PC-9 (cell line): ENCODE measurements around the gene B4GALNT2. TPM values are rescaled to one million over a fixed set of nuclear protein-coding genes. Genes with fewer than 3 reads are reported as not detected.

Source experiments
- BruUV-seq: library from RNA; stranded (reverse); fragments of 400-500 nt; replicated peaks from 2 replicates; lab custom pipeline; 2021; lab: Mats Ljungman, UMichigan
- CTCF ChIA-PET: fragments of 300-600 bp; sonication (Branson Sonifier 250); formaldehyde crosslinking; loops from one replicate; lab custom pipeline; 2022; ENCODE audit warnings: antibody characterized with exemption; lab: Charles Lee
- POLR2A ChIA-PET: fragments of 300-600 bp; sonication (Branson Sonifier 250); formaldehyde crosslinking; loops from one replicate; lab custom pipeline; 2022; ENCODE audit warnings: antibody characterized with exemption; ENCODE audit not compliant: unreplicated experiment; lab: Charles Lee
- DNase-seq, 2 experiments: peaks; one replicate each; pipeline versions ENCODE4 v3.0.0 to v3.0.0-alpha.2; 2015 to 2022; ENCODE audit warnings: mixed read lengths in 1 of 2
- H2AFZ ChIP-seq: fragments of 200-600 bp; sonication (generic); 2 replicates; pipeline ENCODE4 v1.8.1; 2017; ENCODE audit warnings: antibody characterized with exemption
- H3F3A ChIP-seq: fragments of 200-600 bp; sonication (generic); 2 replicates; pipeline ENCODE4 v1.8.1; 2017; ENCODE audit warnings: antibody characterized with exemption, mild to moderate bottlenecking, low read depth; ENCODE audit not compliant: insufficient read depth
- H3K27ac ChIP-seq: fragments of 200-600 bp; sonication (generic); 2 replicates; pipeline ENCODE4 v1.6.1; 2016; ENCODE audit warnings: mixed run types
- H3K27me3 ChIP-seq: fragments of 200-600 bp; sonication (generic); 2 replicates; pipeline ENCODE4 v1.6.1; 2016; ENCODE audit warnings: low read depth, mixed run types; ENCODE audit not compliant: insufficient read depth
- H3K36me3 ChIP-seq: fragments of 200-600 bp; sonication (generic); 2 replicates; pipeline ENCODE4 v1.6.1; 2016; ENCODE audit warnings: low read depth, mixed run types
- H3K4me1 ChIP-seq: fragments of 200-600 bp; sonication (generic); replicated peaks from 2 replicates; pipeline ENCODE4 v1.6.1; 2016; ENCODE audit warnings: mixed run types; ENCODE audit not compliant: insufficient read depth
- H3K4me2 ChIP-seq: fragments of 200-600 bp; sonication (generic); 2 replicates; pipeline ENCODE4 v1.6.1; 2017; ENCODE audit warnings: mixed run types
- H3K4me3 ChIP-seq: fragments of 200-600 bp; sonication (generic); 2 replicates; pipeline ENCODE4 v1.6.1; 2016; ENCODE audit warnings: mixed run types
- H3K79me2 ChIP-seq: fragments of 200-600 bp; sonication (generic); 2 replicates; pipeline ENCODE4 v1.6.1; 2017; ENCODE audit warnings: low read depth, mixed run types
- H3K9me2 ChIP-seq: fragments of 200-600 bp; sonication (generic); 2 replicates; pipeline ENCODE4 v1.8.1; 2017; ENCODE audit warnings: mild to moderate bottlenecking; ENCODE audit not compliant: insufficient read depth
- H3K9me3 ChIP-seq: fragments of 200-600 bp; sonication (generic); 2 replicates; pipeline ENCODE4 v1.8.1; 2016; ENCODE audit warnings: low read depth; ENCODE audit not compliant: insufficient read depth
- H4K20me1 ChIP-seq: fragments of 200-600 bp; sonication (generic); 2 replicates; pipeline ENCODE4 v1.8.1; 2017; ENCODE audit not compliant: insufficient read depth
- EZH2 ChIP-seq: fragments of 200-600 bp; sonication (generic); IDR thresholded peaks from 2 replicates; pipeline ENCODE4 v1.8.0; 2017; ENCODE audit warnings: antibody characterized with exemption, low read depth
- intact Hi-C: fragments of 100-400 bp; cut with micrococcal nuclease; formaldehyde crosslinking; loops from one replicate; pipeline ENCODE4 v1.10.0; 2022; ENCODE audit not compliant: unreplicated experiment
- total RNA-seq: library from RNA; stranded (reverse); gene quantifications from 2 replicates; pipeline ENCODE4 v1.2.3, GENCODE V29; 2021
- TF ChIP-seq, protein P1 (sequence below): fragments of 200-600 bp; sonication (generic); conservative IDR thresholded peaks from 2 replicates; pipeline ENCODE4 v1.6.1; 2017; ENCODE audit warnings: mixed run types, antibody characterized with exemption, mild to moderate bottlenecking, moderate library complexity

Gene B4GALNT2
- total RNA-seq, 1 experiment from 2014 or later, result not detected

DNA sequence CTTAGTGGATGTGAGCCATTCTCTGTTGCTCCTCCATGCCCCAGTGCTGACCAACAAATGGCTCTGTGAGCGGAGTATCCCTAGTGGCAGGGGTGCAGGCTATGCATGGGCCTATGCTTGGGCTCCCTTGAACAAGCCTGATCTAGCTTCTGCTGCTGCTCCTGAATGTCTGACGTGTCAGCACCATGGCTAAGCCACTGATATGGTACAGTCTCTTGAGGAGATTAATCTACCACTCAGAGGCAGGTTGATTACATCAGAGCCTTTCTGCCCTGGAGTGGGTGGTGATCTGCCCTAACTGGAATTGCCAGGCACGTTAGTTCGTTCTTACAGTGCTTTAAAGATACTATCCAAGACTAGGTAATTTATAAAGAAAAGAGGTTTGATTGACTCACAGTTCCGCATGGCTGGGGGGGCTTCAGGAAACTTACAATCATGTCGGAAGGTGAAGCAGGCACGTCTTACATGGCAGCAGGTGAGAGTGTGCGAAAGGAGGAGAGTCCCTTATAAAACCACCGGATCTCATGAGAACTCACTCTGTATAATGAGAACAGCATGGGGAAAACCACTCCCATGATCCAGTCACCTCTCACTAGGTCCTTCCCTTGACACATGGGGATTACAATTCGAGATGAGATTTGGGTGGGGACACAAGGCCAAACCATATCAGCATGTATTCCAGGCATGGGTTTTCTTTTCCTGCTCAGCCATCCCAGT is 41.5 kb upstream of the B4GALNT2 start:
- no peaks in the 10 kb centered on the region for H4K20me1 ChIP-seq
- H3K79me2 ChIP-seq, result no peaks in the 10 kb centered on the region
- no peak overlapping the region for H3K4me3 ChIP-seq
- TF ChIP-seq, protein P1, sequence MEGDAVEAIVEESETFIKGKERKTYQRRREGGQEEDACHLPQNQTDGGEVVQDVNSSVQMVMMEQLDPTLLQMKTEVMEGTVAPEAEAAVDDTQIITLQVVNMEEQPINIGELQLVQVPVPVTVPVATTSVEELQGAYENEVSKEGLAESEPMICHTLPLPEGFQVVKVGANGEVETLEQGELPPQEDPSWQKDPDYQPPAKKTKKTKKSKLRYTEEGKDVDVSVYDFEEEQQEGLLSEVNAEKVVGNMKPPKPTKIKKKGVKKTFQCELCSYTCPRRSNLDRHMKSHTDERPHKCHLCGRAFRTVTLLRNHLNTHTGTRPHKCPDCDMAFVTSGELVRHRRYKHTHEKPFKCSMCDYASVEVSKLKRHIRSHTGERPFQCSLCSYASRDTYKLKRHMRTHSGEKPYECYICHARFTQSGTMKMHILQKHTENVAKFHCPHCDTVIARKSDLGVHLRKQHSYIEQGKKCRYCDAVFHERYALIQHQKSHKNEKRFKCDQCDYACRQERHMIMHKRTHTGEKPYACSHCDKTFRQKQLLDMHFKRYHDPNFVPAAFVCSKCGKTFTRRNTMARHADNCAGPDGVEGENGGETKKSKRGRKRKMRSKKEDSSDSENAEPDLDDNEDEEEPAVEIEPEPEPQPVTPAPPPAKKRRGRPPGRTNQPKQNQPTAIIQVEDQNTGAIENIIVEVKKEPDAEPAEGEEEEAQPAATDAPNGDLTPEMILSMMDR, result no peak
- no peak for TF ChIP-seq EZH2
- no peaks in the 10 kb centered on the region; the same call in none of the 2 replicates for H3F3A ChIP-seq
- H3K36me3 ChIP-seq, result no peaks in the 10 kb centered on the region
- H3K27ac ChIP-seq, result no peak overlapping the region
- no peak for DNase-seq
- H3K27me3 ChIP-seq, result no peaks in the 10 kb centered on the region
- CTCF ChIA-PET, result no interaction called here
- no TSS peak for BruUV-seq
- intact Hi-C loops, result no loop called here
- POLR2A ChIA-PET, result interaction anchor here (0.6 kb wide), 1 partner anchor 183 kb away, joined by 4 read pairs; no protein-coding TSS in a partner anchor
- no peaks in the 10 kb centered on the region for H3K9me3 ChIP-seq
- no peaks in the 10 kb centered on the region for H3K4me1 ChIP-seq
- no peak overlapping the region for H3K4me2 ChIP-seq
- no peak overlapping the region for H2AFZ ChIP-seq
- no peaks in the 10 kb centered on the region for H3K9me2 ChIP-seq

DNA sequence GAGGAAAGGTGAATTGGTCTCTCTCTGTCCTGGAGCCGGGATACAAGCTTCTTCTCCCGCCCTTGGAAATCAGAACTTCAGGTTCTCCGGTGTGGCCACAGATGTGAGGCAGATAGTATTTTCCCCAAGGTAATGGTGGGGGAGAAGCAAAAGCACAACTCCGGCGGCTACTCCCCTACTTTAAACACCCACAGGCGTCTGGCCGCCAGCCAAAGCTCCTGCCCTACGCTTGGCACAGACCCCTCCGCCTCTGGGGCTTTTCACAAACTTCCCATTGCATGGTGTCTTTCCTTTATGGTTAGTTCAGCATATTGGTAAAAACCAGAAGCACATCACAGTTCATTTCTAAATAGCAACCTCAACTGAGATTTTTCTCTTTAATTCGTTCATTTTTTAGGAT is 39.4 kb upstream of the B4GALNT2 start:
- BruUV-seq, result no TSS peak
- no peaks in the 10 kb centered on the region for H3K4me1 ChIP-seq
- H3K27me3 ChIP-seq, result no peaks in the 10 kb centered on the region
- intact Hi-C loops, result no loop called here
- H3K9me2 ChIP-seq, result no peaks in the 10 kb centered on the region
- H3K9me3 ChIP-seq, result no peaks in the 10 kb centered on the region
- no peaks in the 10 kb centered on the region for H3K79me2 ChIP-seq
- H3K4me3 ChIP-seq, result no peak overlapping the region
- POLR2A ChIA-PET, result no interaction called here
- CTCF ChIA-PET, result interaction anchor here (0.6 kb wide), 2 partner anchors 13 to 415 kb away, joined by 4 to 10 read pairs; no protein-coding TSS in a partner anchor
- peak in 1 of 2 experiments; percentile 37 for DNase-seq
- H4K20me1 ChIP-seq, result no peaks in the 10 kb centered on the region
- H3K36me3 ChIP-seq, result no peaks in the 10 kb centered on the region
- H3K4me2 ChIP-seq, result no peak overlapping the region
- TF ChIP-seq, protein P1, result no peak
- no peak for TF ChIP-seq EZH2
- H2AFZ ChIP-seq, result no peak overlapping the region
- no peak overlapping the region for H3K27ac ChIP-seq
- no peaks in the 10 kb centered on the region; the same call in none of the 2 replicates for H3F3A ChIP-seq

DNA sequence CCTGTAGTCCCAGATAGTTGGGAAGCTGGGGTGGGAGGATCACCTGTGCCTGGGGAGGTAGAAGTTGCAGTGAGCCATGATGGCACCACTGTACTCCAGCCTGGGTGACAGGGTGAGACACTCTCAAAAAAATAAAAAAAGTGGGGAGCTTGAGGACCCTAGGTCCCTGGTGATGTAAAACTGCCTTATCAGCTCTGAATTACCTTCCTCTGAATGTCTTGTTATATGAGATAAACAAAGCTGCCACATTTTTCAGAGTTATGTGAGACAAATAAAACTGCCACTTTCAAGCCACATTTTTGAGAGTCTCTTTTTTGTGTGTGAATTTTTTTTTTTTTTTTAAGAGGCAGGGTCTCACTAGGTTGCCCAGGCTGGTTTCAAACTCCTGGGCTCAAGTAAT is 32.0 kb upstream of the B4GALNT2 start:
- Histone ChIP-seq H3K9me2 (no peaks in the 10 kb centered on the region), H2AFZ (no peak overlapping the region), H3K4me3 (no peak overlapping the region), H3K79me2 (no peaks in the 10 kb centered on the region), H3K36me3 (no peaks in the 10 kb centered on the region), H3K4me2 (peak overlapping the region; percentile 45), H3K27ac (peak overlapping the region; percentile 97), H3K9me3 (no peaks in the 10 kb centered on the region), H4K20me1 (no peaks in the 10 kb centered on the region), H3K27me3 (no peaks in the 10 kb centered on the region), H3K4me1 (peaks cover 38% of the 10 kb centered on the region), H3F3A (peaks cover 37% of the 10 kb centered on the region)
- ChIA-PET CTCF (interaction anchor here (0.6 kb wide), 2 partner anchors 58 to 65 kb away, joined by 3 to 12 read pairs; no protein-coding TSS in a partner anchor), POLR2A (no interaction called here)
- BruUV-seq, result no TSS peak
- TF ChIP-seq EZH2, result no peak
- TF ChIP-seq, protein P1, result no peak
- DNase-seq, result no peak
- intact Hi-C loops, result no loop called here
